Measurements from ENCODE around the gene ATP10B.

The ATP10B gene

DNA sequence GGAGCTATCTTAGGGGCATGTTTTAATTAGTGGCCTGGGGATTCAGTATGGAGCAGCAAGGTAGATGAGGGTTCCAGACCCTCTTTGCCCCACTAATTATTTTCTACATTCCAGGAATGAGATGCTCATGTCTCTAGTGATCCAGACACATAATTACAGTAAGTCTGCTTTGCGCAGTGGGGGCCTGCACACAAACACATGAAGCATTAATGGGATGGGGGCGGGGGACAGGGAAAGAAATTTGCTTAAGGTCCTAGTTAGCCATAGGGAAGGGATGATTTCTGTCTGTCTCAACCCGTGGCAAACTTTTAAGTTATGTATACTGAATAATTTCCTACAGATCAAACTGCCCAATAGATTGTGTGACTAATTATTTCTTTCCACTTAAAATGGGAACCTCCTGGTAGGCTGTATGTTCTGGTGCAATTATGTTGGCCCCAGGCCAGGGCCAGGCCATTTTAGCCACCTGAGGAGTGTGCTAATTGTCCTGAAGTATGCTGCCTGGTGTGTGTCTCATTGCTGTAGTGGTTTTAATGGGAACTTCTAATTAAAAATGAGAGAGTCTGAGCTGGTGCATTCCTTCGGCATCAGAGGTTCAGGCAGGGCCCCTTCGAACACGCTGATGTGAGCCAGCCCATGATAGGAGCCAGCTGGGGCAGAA is 295.9 kb downstream of the ATP10B start:
- H3K27ac ChIP-seq, result no peak overlapping the region
- TF ChIP-seq, protein P1, sequence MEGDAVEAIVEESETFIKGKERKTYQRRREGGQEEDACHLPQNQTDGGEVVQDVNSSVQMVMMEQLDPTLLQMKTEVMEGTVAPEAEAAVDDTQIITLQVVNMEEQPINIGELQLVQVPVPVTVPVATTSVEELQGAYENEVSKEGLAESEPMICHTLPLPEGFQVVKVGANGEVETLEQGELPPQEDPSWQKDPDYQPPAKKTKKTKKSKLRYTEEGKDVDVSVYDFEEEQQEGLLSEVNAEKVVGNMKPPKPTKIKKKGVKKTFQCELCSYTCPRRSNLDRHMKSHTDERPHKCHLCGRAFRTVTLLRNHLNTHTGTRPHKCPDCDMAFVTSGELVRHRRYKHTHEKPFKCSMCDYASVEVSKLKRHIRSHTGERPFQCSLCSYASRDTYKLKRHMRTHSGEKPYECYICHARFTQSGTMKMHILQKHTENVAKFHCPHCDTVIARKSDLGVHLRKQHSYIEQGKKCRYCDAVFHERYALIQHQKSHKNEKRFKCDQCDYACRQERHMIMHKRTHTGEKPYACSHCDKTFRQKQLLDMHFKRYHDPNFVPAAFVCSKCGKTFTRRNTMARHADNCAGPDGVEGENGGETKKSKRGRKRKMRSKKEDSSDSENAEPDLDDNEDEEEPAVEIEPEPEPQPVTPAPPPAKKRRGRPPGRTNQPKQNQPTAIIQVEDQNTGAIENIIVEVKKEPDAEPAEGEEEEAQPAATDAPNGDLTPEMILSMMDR (conservative IDR thresholded peaks at IDR 0.05), result no peak
- no peak for TF ChIP-seq ZFX (IDR thresholded peaks at IDR 0.05)

DNA sequence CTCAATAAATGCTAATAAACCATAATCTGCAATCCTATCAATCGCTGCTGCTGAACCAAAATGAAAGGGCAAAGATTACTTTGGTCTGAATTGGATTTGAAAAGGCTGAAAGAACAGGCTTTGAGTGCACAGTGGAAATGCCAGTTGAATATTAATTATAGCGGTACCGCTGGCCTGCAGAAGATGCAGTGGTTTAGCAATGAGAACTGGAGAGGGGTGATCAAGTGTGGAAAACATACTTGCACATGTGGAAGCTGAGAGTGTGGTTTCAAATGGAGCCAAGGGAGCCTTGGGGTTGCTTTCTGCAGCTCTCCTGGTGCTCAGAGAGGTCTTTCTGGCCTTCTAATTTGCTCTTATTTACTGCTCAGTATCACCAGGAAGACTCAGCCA is 296.4 kb downstream of the ATP10B start:
- TF ChIP-seq ZFX (IDR thresholded peaks at IDR 0.05), result no peak
- TF ChIP-seq, protein P1 (conservative IDR thresholded peaks at IDR 0.05), result no peak
- H3K27ac ChIP-seq, result no peak overlapping the region

DNA sequence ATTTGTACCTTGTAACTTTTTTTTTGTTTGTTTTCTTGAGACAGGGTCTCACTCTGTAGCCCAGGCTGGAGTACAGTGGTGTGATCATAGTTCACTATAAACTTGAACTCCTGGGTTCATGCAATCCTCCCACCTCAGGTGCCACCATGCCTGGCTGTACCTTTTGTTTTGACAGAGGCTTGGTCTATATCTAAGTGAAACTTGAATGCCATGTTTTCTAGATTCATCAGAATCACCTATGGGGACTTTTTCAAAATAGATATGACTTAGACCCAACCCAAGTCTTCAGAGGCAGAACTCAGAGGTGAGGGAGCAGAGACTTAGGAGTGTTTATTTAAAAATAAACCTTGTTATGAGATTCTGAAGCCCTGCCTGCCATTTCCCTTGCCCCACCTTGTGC is 301.9 kb downstream of the ATP10B start:
- no peak overlapping the region for H3K27ac ChIP-seq
- TF ChIP-seq, protein P1 (conservative IDR thresholded peaks at IDR 0.05), result no peak
- no peak for TF ChIP-seq ZFX (IDR thresholded peaks at IDR 0.05)

DNA sequence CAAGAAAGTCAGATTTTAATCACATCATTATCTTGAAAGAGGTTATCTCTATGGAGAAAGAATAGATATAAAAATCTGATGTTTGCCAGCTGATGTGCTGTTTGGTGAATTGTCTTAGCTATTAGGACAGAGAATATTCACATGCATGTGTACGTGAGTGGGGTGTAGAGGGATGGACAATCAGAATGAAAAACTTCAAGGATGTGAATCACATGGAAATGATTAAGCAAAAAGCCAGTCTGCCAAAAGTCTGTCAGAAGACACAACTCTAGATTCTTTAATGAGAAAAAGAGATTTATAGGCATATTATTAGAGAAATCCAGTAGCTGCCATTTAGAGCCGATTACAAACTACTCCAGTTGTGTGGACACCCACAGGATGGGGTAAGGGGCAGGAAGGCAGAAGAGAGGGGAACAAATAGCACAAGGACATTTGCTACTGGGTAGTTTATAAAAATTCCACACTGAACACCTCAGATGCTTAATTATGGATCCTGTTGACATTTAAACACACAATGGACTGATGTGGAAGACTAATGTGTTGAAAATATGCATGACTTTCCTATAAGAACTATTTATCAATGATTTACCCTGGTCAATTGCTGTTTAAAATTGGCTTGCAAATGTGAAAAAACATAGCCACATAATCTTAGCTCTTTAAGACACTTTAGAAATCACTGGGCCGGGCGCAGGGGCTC is 302.9 kb downstream of the ATP10B start:
- TF ChIP-seq, protein P1 (conservative IDR thresholded peaks at IDR 0.05), result no peak
- TF ChIP-seq ZFX (IDR thresholded peaks at IDR 0.05), result no peak
- H3K27ac ChIP-seq, result no peak overlapping the region

DNA sequence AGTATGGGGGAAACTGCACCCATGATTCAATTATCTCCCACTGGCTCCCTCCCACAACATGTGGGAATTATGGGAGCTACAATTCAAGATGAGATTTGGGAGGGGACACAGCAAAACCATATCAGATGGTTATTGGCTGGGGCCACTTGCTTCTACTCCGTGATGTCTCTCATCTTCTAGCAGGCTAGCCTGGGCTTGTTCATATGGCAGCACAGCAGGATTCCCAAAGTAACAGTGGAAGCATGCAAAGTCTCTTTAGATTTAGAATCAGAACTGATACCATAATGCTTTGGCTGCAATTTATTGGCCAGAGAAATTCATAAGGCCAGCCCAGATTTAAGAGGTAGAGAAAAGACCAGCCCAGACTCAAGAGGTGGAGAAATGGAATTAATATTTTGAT is 304.1 kb downstream of the ATP10B start:
- TF ChIP-seq, protein P1 (conservative IDR thresholded peaks at IDR 0.05), result no peak
- TF ChIP-seq ZFX (IDR thresholded peaks at IDR 0.05), result no peak
- no peak overlapping the region for H3K27ac ChIP-seq

DNA sequence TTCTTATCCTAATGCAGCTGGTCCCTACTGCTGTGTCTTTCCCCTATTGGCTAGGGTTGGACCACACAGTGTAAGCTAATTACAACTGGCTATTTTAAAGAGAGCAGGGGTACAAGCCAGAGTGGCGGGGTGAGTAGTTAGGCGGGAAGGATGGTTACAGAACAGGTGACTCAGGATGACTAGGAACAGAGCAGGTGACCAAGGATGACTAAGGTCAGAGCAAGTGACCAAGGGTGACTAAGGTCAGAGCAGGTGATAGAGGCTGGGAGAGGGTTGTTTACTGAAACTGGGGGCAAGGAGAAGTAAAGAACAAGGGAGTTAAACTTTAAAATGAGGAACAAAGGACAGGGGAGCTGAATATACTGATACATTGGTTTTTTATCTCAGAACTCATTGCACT is 304.9 kb downstream of the ATP10B start:
- H3K27ac ChIP-seq, result no peak overlapping the region
- TF ChIP-seq ZFX (IDR thresholded peaks at IDR 0.05), result no peak
- TF ChIP-seq, protein P1 (conservative IDR thresholded peaks at IDR 0.05), result no peak

DNA sequence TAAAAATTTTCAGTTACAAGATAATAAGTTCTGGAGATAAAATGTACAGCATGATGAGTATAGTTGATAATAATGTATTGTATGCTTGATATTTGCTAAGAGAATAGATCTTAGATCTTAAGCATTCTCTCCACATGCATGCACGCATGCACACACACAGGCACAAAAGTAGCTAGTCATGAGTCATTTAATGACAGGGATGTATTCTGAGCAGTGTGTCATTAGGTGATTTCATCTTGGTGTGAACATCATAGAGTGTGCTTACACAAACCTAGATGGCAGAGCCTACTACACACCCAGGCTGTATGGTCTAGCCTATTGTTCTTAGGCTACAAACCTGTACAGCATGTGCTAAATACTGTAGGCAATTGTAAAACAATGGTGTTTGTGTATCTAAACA is 306.2 kb downstream of the ATP10B start:
- TF ChIP-seq, protein P1 (conservative IDR thresholded peaks at IDR 0.05), result no peak
- no peak for TF ChIP-seq ZFX (IDR thresholded peaks at IDR 0.05)
- H3K27ac ChIP-seq, result no peak overlapping the region
